H1 (cell line): Measurements from ENCODE around the gene FOXRED1. TPM values are rescaled to one million over a fixed set of nuclear protein-coding genes. Genes with fewer than 3 reads are reported as not detected.

Experiments
- CTCF ChIA-PET: fragments of 300-600 bp; sonication (Branson Sonifier 250); formaldehyde crosslinking; loops from one replicate; lab custom pipeline; 2021; ENCODE audit not compliant: partially characterized antibody; lab: Charles Lee
- POLR2A ChIA-PET: fragments of 300-600 bp; sonication (Branson Sonifier 250); formaldehyde crosslinking; loops from one replicate; lab custom pipeline; 2021; ENCODE audit warnings: inconsistent platforms; ENCODE audit not compliant: partially characterized antibody; lab: Charles Lee
- DNase-seq, 2 experiments: peaks; one replicate each; pipeline versions ENCODE4 v3.0.0 to v3.0.0-alpha.2; 2010 to 2022; ENCODE audit warnings: low spot score in 2 of 2, low read depth in 1 of 2, mixed read lengths in 1 of 2
- FAIRE-seq: peaks from 2 replicates; lab custom pipeline; 2011; peaks lifted over from hg19 to GRCh38; lab: Jason Lieb, UNC
- H2AFZ ChIP-seq: 2 replicates; pipeline ENCODE4 v1.8.1; 2012; ENCODE audit warnings: low read length, inconsistent platforms
- H2AK5ac ChIP-seq: 2 replicates; pipeline ENCODE4 v1.6.1; 2013; ENCODE audit warnings: low read depth, low read length
- H2BK120ac ChIP-seq: replicated peaks from 2 replicates; pipeline ENCODE3; 2013; ENCODE audit warnings: low read depth, low read length, inconsistent platforms
- H2BK12ac ChIP-seq: 2 replicates; pipeline ENCODE4 v1.6.1; 2013; ENCODE audit warnings: low read depth, low read length
- H2BK15ac ChIP-seq: 2 replicates; pipeline ENCODE4 v1.6.1; 2013; ENCODE audit warnings: low read length
- H2BK20ac ChIP-seq: 2 replicates; pipeline ENCODE4 v1.6.1; 2013; ENCODE audit warnings: low read length
- H2BK5ac ChIP-seq: 2 replicates; pipeline ENCODE4 v1.6.1; 2013; ENCODE audit warnings: low read depth, low read length
- H3K14ac ChIP-seq: 2 replicates; pipeline ENCODE4 v1.6.1; 2013; ENCODE audit warnings: inconsistent platforms; ENCODE audit not compliant: insufficient read length
- H3K18ac ChIP-seq: 2 replicates; pipeline ENCODE4 v1.6.1; 2013; ENCODE audit warnings: low read length; ENCODE audit errors: extremely low read depth
- H3K23ac ChIP-seq: 2 replicates; pipeline ENCODE4 v1.6.1; 2013; ENCODE audit warnings: inconsistent platforms; ENCODE audit not compliant: insufficient read length
- H3K23me2 ChIP-seq: 2 replicates; pipeline ENCODE4 v1.6.1; 2013; ENCODE audit warnings: low read depth, low read length
- H3K27ac ChIP-seq: 2 replicates; pipeline ENCODE4 v1.6.1; 2011; ENCODE audit warnings: low read depth, low read length, inconsistent platforms
- H3K27me3 ChIP-seq, 4 experiments: replicated peaks in 1 of 4; 1 replicate in 1 of 4; 2 replicates in 3 of 4; pipeline versions ENCODE4 v1.6.1 to v1.8.1; 2011 to 2013; ENCODE audit warnings: low read length in 3 of 4, mild to moderate bottlenecking in 3 of 4, inconsistent platforms in 2 of 4, mixed read lengths in 2 of 4, moderate library complexity in 1 of 4; ENCODE audit not compliant: control insufficient read depth in 3 of 4, insufficient read depth in 3 of 4; ENCODE audit errors: extremely low read depth in 1 of 4
- H3K36me3 ChIP-seq, 4 experiments: 2 replicates each; pipeline versions ENCODE4 v1.6.1 to v1.8.1; 2011 to 2013; ENCODE audit warnings: mild to moderate bottlenecking in 4 of 4, low read length in 3 of 4, moderate library complexity in 2 of 4, control low read depth in 1 of 4, inconsistent platforms in 1 of 4; ENCODE audit not compliant: insufficient read depth in 4 of 4, control insufficient read depth in 2 of 4
- H3K4ac ChIP-seq: replicated peaks from 2 replicates; pipeline ENCODE3; 2013; ENCODE audit warnings: low read length, low read depth, mixed read lengths, inconsistent platforms; ENCODE audit not compliant: insufficient read length
- H3K4me1 ChIP-seq, 4 experiments: replicated peaks in 1 of 4; 1 replicate in 1 of 4; 2 replicates in 3 of 4; pipeline versions ENCODE4 v1.6.1 to v1.8.1; 2011 to 2013; ENCODE audit warnings: low read length in 3 of 4, inconsistent platforms in 2 of 4, mixed read lengths in 1 of 4; ENCODE audit not compliant: insufficient read depth in 4 of 4, control insufficient read depth in 3 of 4
- H3K4me2 ChIP-seq, 2 experiments: 2 replicates each; pipeline versions ENCODE4 v1.6.1 to v1.8.1; 2011 to 2013; ENCODE audit warnings: low read depth in 2 of 2, low read length in 2 of 2, control low read depth in 1 of 2, inconsistent platforms in 1 of 2, mild to moderate bottlenecking in 1 of 2; ENCODE audit not compliant: insufficient read depth in 1 of 2
- H3K4me3 ChIP-seq, 4 experiments: fragments of 200-600, 300-600 bp in 1 of 4; sonication (generic), shearing (Covaris generic), sonication (Bioruptor Twin) in 1 of 4; 2 replicates each; pipeline versions ENCODE4 v1.5.1 to v1.8.1; 2011 to 2016; ENCODE audit warnings: low read length in 4 of 4, low read depth in 3 of 4, control low read depth in 2 of 4, inconsistent platforms in 2 of 4, mild to moderate bottlenecking in 2 of 4, mixed read lengths in 1 of 4, moderate library complexity in 1 of 4; ENCODE audit not compliant: insufficient read depth in 2 of 4; ENCODE audit errors: extremely low read depth in 1 of 4
- H3K56ac ChIP-seq: replicated peaks from 2 replicates; pipeline ENCODE3; 2013; ENCODE audit warnings: low read depth, mild to moderate bottlenecking, mixed read lengths, low read length, inconsistent platforms; ENCODE audit not compliant: insufficient read length
- H3K79me1 ChIP-seq: 2 replicates; pipeline ENCODE4 v1.6.1; 2013; ENCODE audit warnings: low read depth, low read length, control low read depth
- H3K79me2 ChIP-seq, 2 experiments: 2 replicates each; pipeline versions ENCODE4 v1.6.1 to v1.8.1; 2012 to 2013; ENCODE audit warnings: low read length in 2 of 2, mild to moderate bottlenecking in 2 of 2, inconsistent platforms in 1 of 2; ENCODE audit not compliant: insufficient read depth in 2 of 2, control insufficient read depth in 1 of 2
- H3K9ac ChIP-seq, 4 experiments: replicated peaks in 1 of 4; 1 replicate in 1 of 4; 2 replicates in 3 of 4; pipeline versions ENCODE4 v1.6.1 to v1.8.1; 2011 to 2013; ENCODE audit warnings: low read depth in 3 of 4, low read length in 3 of 4, control low read depth in 2 of 4, mild to moderate bottlenecking in 2 of 4, moderate library complexity in 2 of 4, inconsistent platforms in 1 of 4; ENCODE audit errors: extremely low read depth in 1 of 4
- H3K9me3 ChIP-seq, 2 experiments: 2 replicates each; pipeline versions ENCODE4 v1.6.1 to v1.8.1; 2012 to 2013; ENCODE audit warnings: mild to moderate bottlenecking in 2 of 2, moderate library complexity in 2 of 2, control low read depth in 1 of 2, inconsistent platforms in 1 of 2, low read depth in 1 of 2, low read length in 1 of 2, mixed read lengths in 1 of 2; ENCODE audit not compliant: insufficient read depth in 2 of 2
- H4K20me1 ChIP-seq, 2 experiments: replicated peaks in 1 of 2; 2 replicates each; pipeline versions ENCODE3 to v1.8.1; 2011 to 2013; ENCODE audit warnings: inconsistent platforms in 2 of 2, low read length in 2 of 2, mild to moderate bottlenecking in 1 of 2; ENCODE audit not compliant: insufficient read depth in 2 of 2, control insufficient read depth in 1 of 2
- H4K5ac ChIP-seq: 2 replicates; pipeline ENCODE4 v1.6.1; 2013; ENCODE audit warnings: low read length, low read depth, mixed read lengths, inconsistent platforms; ENCODE audit not compliant: insufficient read length
- H4K8ac ChIP-seq: 2 replicates; pipeline ENCODE4 v1.8.0; 2013; ENCODE audit warnings: mild to moderate bottlenecking, moderate library complexity, low read length, inconsistent platforms; ENCODE audit not compliant: insufficient read depth; ENCODE audit errors: extremely low read depth
- H4K91ac ChIP-seq: replicated peaks from 2 replicates; pipeline ENCODE3; 2013; ENCODE audit warnings: low read length, mixed read lengths, inconsistent platforms; ENCODE audit not compliant: insufficient read length
- WGBS, 2 experiments: shearing (Covaris generic) in 1 of 2; methylation state at CpG; one replicate each; pipeline versions ENCODE4 v1.1.6 to v1.1.7; 2013 to 2015; ENCODE audit warnings: low lambda C conversion rate in 2 of 2, mixed read lengths in 2 of 2, inconsistent platforms in 1 of 2, low coverage in 1 of 2, missing lambda C conversion rate in 1 of 2; ENCODE audit not compliant: insufficient replicate concordance in 2 of 2, insufficient coverage in 1 of 2, insufficient read length in 1 of 2; ENCODE audit errors: extremely low coverage in 1 of 2, missing lambda C conversion rate in 1 of 2; 5-methylcytosine and 5-hydroxymethylcytosine counted together
- polyA plus RNA-seq, 7 experiments: library from polyadenylated mRNA; depleted of rRNA in 3 of 7; stranded (reverse) in 5 of 7; unstranded in 2 of 7; fragments of >200 nt in 5 of 7; fragments of 200-250 nt in 2 of 7; gene quantifications; 1 replicate in 5 of 7; 2 replicates in 1 of 7; 4 replicates in 1 of 7; pipeline versions ENCODE4 v1.2.1 to v1.2.3, GENCODE V29; 2011 to 2013; ENCODE audit warnings: missing spikeins in 2 of 7, mixed read lengths in 2 of 7
- total RNA-seq: library from RNA; stranded (reverse); fragmentation: NEBNext Ultra II Directional; extraction: Animal tissue kit (Norgen Biotek cat#: 25700); gene quantifications from 2 replicates; pipeline ENCODE4 v1.2.1, GENCODE V29; 2021

The FOXRED1 gene
- total and polyA plus RNA-seq, 2 of the 8 experiments (the other 6 are each of a cell fraction or from before 2014, with no cell fraction given) = 48.8 to 99.4 TPM

- Histone ChIP-seq H3K9me3 (no peaks in the 10 kb centered on the region), H3K79me1 (no peaks in the 10 kb centered on the region), H3K14ac (no peak overlapping the region), H3K56ac (no peak overlapping the region), H3K4ac (no peak overlapping the region), H3K9ac (no peak overlapping the region), H3K4me1 (no peaks in the 10 kb centered on the region), H2BK120ac (no peak overlapping the region), H3K36me3 (peaks cover 0 to 4% (median 2%) of the 10 kb centered on the region in 4 experiments; a peak in 2 of 8 replicates), H3K27me3 (no peaks in the 10 kb centered on the region), H2BK5ac (no peak overlapping the region), H4K20me1 (peaks cover 0 to 1% of the 10 kb centered on the region in 2 experiments), H3K18ac (no peak overlapping the region), H2BK15ac (no peak overlapping the region), H4K91ac (no peak overlapping the region), H3K4me3 (no peak overlapping the region), H3K23ac (no peak overlapping the region), H2BK12ac (no peak overlapping the region), H4K5ac (no peak overlapping the region), H3K27ac (no peak overlapping the region), H3K4me2 (no peak overlapping the region), H2AFZ (no peak overlapping the region), H2AK5ac (no peak overlapping the region), H4K8ac (no peak overlapping the region), H3K23me2 (no peaks in the 10 kb centered on the region), H2BK20ac (no peak overlapping the region), H3K79me2 (no peaks in the 10 kb centered on the region)
- 91% methylated on average over 8 of the region's 8 CpGs; no CpG with 5 or more reads in 1 of the 2 experiments for WGBS, 2 experiments
- ChIA-PET POLR2A (interaction anchor here (0.6 to 1.1 kb wide), 2 partner anchors 9 to 18 kb away, joined by 3 read pairs; partner anchors contain the start of gene DCPS), CTCF (interaction anchor here (1.0 to 4.1 kb wide), 6 partner anchors 80 to 177 kb away, joined by 3 to 31 read pairs (median 13); no protein-coding TSS in a partner anchor)
- FAIRE-seq = no peak
- no peak for DNase-seq
Measured at GRCh38 chr11:126312961-126313360, 44.0 kb downstream of the FOXRED1 start.
